B cell (primary cell): ENCODE data around the gene SLC22A12. TPM values are rescaled to one million over a fixed set of nuclear protein-coding genes. Genes with fewer than 3 reads are reported as not detected.

Experiments
- ATAC-seq: fragments of 200-7000 bp; cut with Tn5 transposase; one replicate; pipeline ENCODE4 v1.10.0; 2021; ENCODE audit warnings: low read depth, mild to moderate bottlenecking, moderate number of reproducible peaks, moderate library complexity
- CTCF ChIA-PET: fragments of 350-600 bp; sonication (Branson Sonifier 250); formaldehyde crosslinking; loops from one replicate; lab custom pipeline; 2021; ENCODE audit warnings: antibody characterized with exemption, inconsistent platforms; lab: Charles Lee
- POLR2A ChIA-PET: fragments of 350-600 bp; sonication (Branson Sonifier 250); formaldehyde crosslinking; loops from one replicate; lab custom pipeline; 2021; ENCODE audit warnings: antibody characterized with exemption; lab: Charles Lee
- DNase-seq: peaks from one replicate; pipeline ENCODE4 v3.0.0; 2013
- H2AFZ ChIP-seq: 2 replicates; pipeline ENCODE4 v1.6.1; 2012; ENCODE audit warnings: mild to moderate bottlenecking, low read depth, low read length; ENCODE audit not compliant: insufficient read depth, poor library complexity, severe bottlenecking
- H3K27ac ChIP-seq, 2 donors: 1 replicate in 1 of 2; 2 replicates in 1 of 2; pipeline ENCODE4 v1.5.1; 2012 to 2013; ENCODE audit warnings: low read length in 2 of 2, mild to moderate bottlenecking in 2 of 2, moderate library complexity in 1 of 2
- H3K27me3 ChIP-seq, 4 experiments: fragments of 200-600 bp in 1 of 4; sonication (generic) in 1 of 4; replicated peaks in 1 of 4; 1 replicate in 2 of 4; 2 replicates in 2 of 4; pipeline versions ENCODE4 v1.6.1 to v1.7.0; 2013 to 2016; ENCODE audit warnings: low read length in 3 of 4, mild to moderate bottlenecking in 2 of 4, mixed read lengths in 1 of 4, moderate library complexity in 1 of 4; ENCODE audit not compliant: insufficient read depth in 4 of 4, control insufficient read depth in 3 of 4; ENCODE audit errors: control extremely low read depth in 1 of 4
- H3K36me3 ChIP-seq, 2 experiments: replicated peaks in 1 of 2; 1 replicate in 1 of 2; 2 replicates in 1 of 2; pipeline versions ENCODE4 v1.6.1 to v1.7.1; 2013; ENCODE audit warnings: low read length in 1 of 2; ENCODE audit not compliant: insufficient read depth in 2 of 2, control insufficient read depth in 1 of 2; ENCODE audit errors: control extremely low read depth in 1 of 2, extremely low read depth in 1 of 2
- H3K4me1 ChIP-seq, 2 donors: fragments of 200-600 bp in 1 of 2; sonication (generic) in 1 of 2; 1 replicate in 1 of 2; 2 replicates in 1 of 2; pipeline versions ENCODE4 v1.5.1 to v1.6.1; 2013 to 2017; ENCODE audit warnings: low read length in 2 of 2; ENCODE audit not compliant: control insufficient read depth in 2 of 2, insufficient read depth in 2 of 2
- H3K4me2 ChIP-seq: replicated peaks from 2 replicates; pipeline ENCODE3; 2012; ENCODE audit warnings: mild to moderate bottlenecking, low read depth, low read length; ENCODE audit not compliant: poor library complexity, severe bottlenecking
- H3K4me3 ChIP-seq, 5 experiments: fragments of 200-600 bp in 1 of 5; sonication (generic) in 1 of 5; 1 replicate in 3 of 5; 2 replicates in 2 of 5; pipeline versions ENCODE4 v1.5.1 to v1.7.0; 2011 to 2016; ENCODE audit warnings: low read length in 4 of 5, mild to moderate bottlenecking in 4 of 5, low read depth in 2 of 5, control low read depth in 1 of 5, moderate library complexity in 1 of 5; ENCODE audit not compliant: insufficient read depth in 1 of 5; ENCODE audit errors: control extremely low read depth in 1 of 5, extremely low read depth in 1 of 5
- H3K79me2 ChIP-seq: fragments of 200-600 bp; sonication (generic); one replicate; pipeline ENCODE4 v1.6.0; 2016; ENCODE audit warnings: low read length; ENCODE audit not compliant: control insufficient read depth, insufficient read depth
- H3K9ac ChIP-seq: fragments of 200-600 bp; sonication (generic); 2 replicates; pipeline ENCODE4 v1.6.1; 2017; ENCODE audit warnings: mild to moderate bottlenecking, low read length, moderate library complexity
- H3K9me3 ChIP-seq, 3 donors: one replicate each; pipeline versions ENCODE4 v1.6.1 to v1.7.1; 2013; ENCODE audit warnings: low read length in 2 of 3; ENCODE audit not compliant: control insufficient read depth in 2 of 3, insufficient read depth in 1 of 3; ENCODE audit errors: control extremely low read depth in 1 of 3
- H4K20me1 ChIP-seq: 2 replicates; pipeline ENCODE4 v1.6.0; 2012; ENCODE audit warnings: mild to moderate bottlenecking, low read length; ENCODE audit not compliant: insufficient read depth, control insufficient read depth, poor library complexity, severe bottlenecking
- H3K27ac Mint-ChIP-seq: one replicate; pipeline ENCODE4 v1.8.0; 2021; ENCODE audit warnings: mixed read lengths
- H3K27me3 Mint-ChIP-seq: one replicate; pipeline ENCODE4 v1.8.0; 2021; ENCODE audit warnings: mixed read lengths
- H3K4me1 Mint-ChIP-seq: one replicate; pipeline ENCODE4 v1.8.0; 2021; ENCODE audit warnings: mixed read lengths
- H3K4me3 Mint-ChIP-seq: one replicate; pipeline ENCODE4 v1.8.0; 2021; ENCODE audit warnings: mixed read lengths
- H3K9me3 Mint-ChIP-seq: one replicate; pipeline ENCODE4 v1.8.0; 2022; ENCODE audit warnings: mixed read lengths; ENCODE audit not compliant: insufficient read depth
- CTCF ChIP-seq: fragments of 200-600 bp; IDR thresholded peaks from one replicate; pipeline ENCODE4 v1.8.0; 2022; ENCODE audit warnings: antibody characterized with exemption, mild to moderate bottlenecking
- EZH2 ChIP-seq: IDR thresholded peaks from 2 replicates; pipeline ENCODE4 v1.6.1; 2012; ENCODE audit warnings: borderline replicate concordance, low read depth, mild to moderate bottlenecking, moderate library complexity, low read length; ENCODE audit not compliant: insufficient read depth, poor library complexity, severe bottlenecking
- WGBS: methylation state at CpG from one replicate; pipeline ENCODE4 v1.1.5; 2013; ENCODE audit warnings: missing lambda C conversion rate; ENCODE audit not compliant: insufficient coverage; 5-methylcytosine and 5-hydroxymethylcytosine counted together
- intact Hi-C: fragments of 100-400 bp; cut with micrococcal nuclease; formaldehyde crosslinking; loops from one replicate; pipeline ENCODE4 v1.10.0; 2022
- polyA plus RNA-seq: library from polyadenylated mRNA; depleted of rRNA; stranded (reverse); fragments of >200 nt; gene quantifications from 2 replicates; pipeline ENCODE4 v1.2.3, GENCODE V29; 2012
- total RNA-seq, 2 donors: library from RNA; stranded (reverse); fragments of 120-200 nt in 1 of 2; gene quantifications; 1 replicate in 1 of 2; 2 replicates in 1 of 2; pipeline versions ENCODE4 v1.2.3 to v1.2.4, GENCODE V29; 2013 to 2022

The SLC22A12 gene
- total and polyA plus RNA-seq, 2 donors (not counting 1 experiment from before 2014, with no cell fraction given): not detected

- H3K4me1 ChIP-seq: peaks cover 0 to 11% of the 10 kb centered on the region in 2 donors
- TF ChIP-seq CTCF (no peak), EZH2 (no peak)
- Mint-ChIP-seq H3K9me3 (no peaks in the 10 kb centered on the region), H3K4me1 (peaks cover 18% of the 10 kb centered on the region), H3K27ac (no peak overlapping the region), H3K4me3 (no peak overlapping the region), H3K27me3 (peaks cover 16% of the 10 kb centered on the region)
- 34% methylated on average over 4 of the region's 4 CpGs for WGBS
- no peak for DNase-seq
- H3K4me2 ChIP-seq: no peak overlapping the region
- POLR2A ChIA-PET: no interaction called here
- peaks cover 0 to 17% (median 0%) of the 10 kb centered on the region in 4 experiments for H3K27me3 ChIP-seq
- H4K20me1 ChIP-seq: no peaks in the 10 kb centered on the region
- H2AFZ ChIP-seq: no peak overlapping the region
- no peak overlapping the region for H3K9ac ChIP-seq
- H3K9me3 ChIP-seq: no peaks in the 10 kb centered on the region
- CTCF ChIA-PET: no interaction called here
- H3K4me3 ChIP-seq: no peak overlapping the region
- no peak for ATAC-seq
- no peaks in the 10 kb centered on the region for H3K79me2 ChIP-seq
- H3K36me3 ChIP-seq: no peaks in the 10 kb centered on the region
- no peak overlapping the region for H3K27ac ChIP-seq
- intact Hi-C loops: no loop called here
These were observed 40.7 kb downstream of the SLC22A12 start for GRCh38 chr11:64631675-64632074.

- Mint-ChIP-seq H3K4me1 (peaks cover 18% of the 10 kb centered on the region), H3K27me3 (peaks cover 16% of the 10 kb centered on the region), H3K27ac (no peak overlapping the region), H3K9me3 (no peaks in the 10 kb centered on the region), H3K4me3 (no peak overlapping the region)
- H4K20me1 ChIP-seq: no peaks in the 10 kb centered on the region
- ChIA-PET POLR2A (no interaction called here), CTCF (no interaction called here)
- TF ChIP-seq CTCF (no peak), EZH2 (no peak)
- intact Hi-C loops: no loop called here
- H2AFZ ChIP-seq: no peak overlapping the region
- H3K9ac ChIP-seq: no peak overlapping the region
- no peaks in the 10 kb centered on the region for H3K79me2 ChIP-seq
- peaks cover 0 to 23% (median 0%) of the 10 kb centered on the region in 4 experiments for H3K27me3 ChIP-seq
- H3K4me1 ChIP-seq: peaks cover 0 to 16% of the 10 kb centered on the region in 2 donors
- H3K27ac ChIP-seq: no peak overlapping the region
- DNase-seq: no peak
- 100% methylated on average over 2 of the region's 6 CpGs for WGBS
- H3K4me2 ChIP-seq: no peak overlapping the region
- no peak overlapping the region for H3K4me3 ChIP-seq
- H3K9me3 ChIP-seq: peaks cover 0 to 4% (median 0%) of the 10 kb centered on the region in 3 donors
- ATAC-seq: no peak
- no peaks in the 10 kb centered on the region for H3K36me3 ChIP-seq
These were observed 41.2 kb downstream of the SLC22A12 start for GRCh38 chr11:64632237-64632636.
